Measurements from ENCODE around the gene ACTR3C. TPM values are rescaled to one million over a fixed set of nuclear protein-coding genes. Genes with fewer than 3 reads are reported as not detected.

Gene ACTR3C
- total RNA-seq, 1 donor from 2014 or later, result not detected

GRCh38 chr7:150326657-150327268 lies 3.4 kb upstream of the ACTR3C start:
- no peaks in the 10 kb centered on the region for H3K36me3 ChIP-seq
- Mint-ChIP-seq H3K4me3 (no peak overlapping the region), H3K36me3 (no peaks in the 10 kb centered on the region), H3K27me3 (ENCODE audit: insufficient read depth, low read depth) (peaks cover 6% of the 10 kb centered on the region), H3K27ac (no peak overlapping the region), H3K9me3 (peaks cover 2% of the 10 kb centered on the region), H3K4me1 (peaks cover 20% of the 10 kb centered on the region)
- no peaks in the 10 kb centered on the region for H4K20me1 ChIP-seq (ENCODE audit: low read depth)
- TF ChIP-seq CTCF (IDR thresholded peaks at IDR 0.05) (no peak), EZH2phosphoT487 (IDR thresholded peaks at IDR 0.05) (no peak), EZH2 (IDR thresholded peaks at IDR 0.05) (no peak)
- H3K4me2 ChIP-seq, result no peak overlapping the region
- peaks cover 7% of the 10 kb centered on the region for H3K79me2 ChIP-seq (ENCODE audit: low read depth)
- H3K9ac ChIP-seq, result no peak overlapping the region
- H3K27ac ChIP-seq, result no peak overlapping the region
- H3K4me3 ChIP-seq, result no peak overlapping the region
- H3K4me1 ChIP-seq, result peaks cover 14% of the 10 kb centered on the region
- no peak for DNase-seq (ENCODE audit: low spot score)
- no peak overlapping the region for H2AFZ ChIP-seq (replicated peaks)
- peaks cover 5% of the 10 kb centered on the region for H3F3A ChIP-seq (ENCODE audit: low read depth)
- no peaks in the 10 kb centered on the region for H3K27me3 ChIP-seq
- no peaks in the 10 kb centered on the region for H3K9me3 ChIP-seq (ENCODE audit: low read depth)

GRCh38 chr7:150325901-150326300 lies 2.6 kb upstream of the ACTR3C start:
- H3K27ac Mint-ChIP-seq, result no peak overlapping the region
- H3K27ac ChIP-seq, result no peak overlapping the region
- H3K79me2 ChIP-seq (ENCODE audit: low read depth), result peaks cover 7% of the 10 kb centered on the region
- no peak overlapping the region for H3K4me3 ChIP-seq
- no peak overlapping the region for H3K4me3 Mint-ChIP-seq
- peaks cover 14% of the 10 kb centered on the region for H3K4me1 ChIP-seq
- H3K36me3 Mint-ChIP-seq, result no peaks in the 10 kb centered on the region
- no peak overlapping the region for H3K9ac ChIP-seq
- no peaks in the 10 kb centered on the region for H3K9me3 ChIP-seq (ENCODE audit: low read depth)
- no peak for DNase-seq (ENCODE audit: low spot score)
- H3K4me2 ChIP-seq, result no peak overlapping the region
- H4K20me1 ChIP-seq (ENCODE audit: low read depth), result no peaks in the 10 kb centered on the region
- peaks cover 23% of the 10 kb centered on the region for H3K4me1 Mint-ChIP-seq
- TF ChIP-seq EZH2 (IDR thresholded peaks at IDR 0.05), result no peak
- TF ChIP-seq EZH2phosphoT487 (IDR thresholded peaks at IDR 0.05), result no peak
- no peak for TF ChIP-seq CTCF (IDR thresholded peaks at IDR 0.05)
- H3K27me3 Mint-ChIP-seq (ENCODE audit: insufficient read depth, low read depth), result peaks cover 6% of the 10 kb centered on the region
- H3K36me3 ChIP-seq, result no peaks in the 10 kb centered on the region
- H3F3A ChIP-seq (ENCODE audit: low read depth), result peaks cover 5% of the 10 kb centered on the region
- H3K9me3 Mint-ChIP-seq, result peaks cover 2% of the 10 kb centered on the region
- no peak overlapping the region for H2AFZ ChIP-seq (replicated peaks)
- H3K27me3 ChIP-seq, result no peaks in the 10 kb centered on the region

- no peak overlapping the region for H2AFZ ChIP-seq (replicated peaks)
- H3K4me3 ChIP-seq, result no peak overlapping the region
- no peaks in the 10 kb centered on the region for H3K36me3 ChIP-seq
- no peak overlapping the region for H3K9ac ChIP-seq
- H4K20me1 ChIP-seq (ENCODE audit: low read depth), result no peaks in the 10 kb centered on the region
- Mint-ChIP-seq H3K4me3 (no peak overlapping the region), H3K9me3 (peaks cover 2% of the 10 kb centered on the region), H3K36me3 (no peaks in the 10 kb centered on the region), H3K4me1 (peaks cover 24% of the 10 kb centered on the region), H3K27me3 (ENCODE audit: insufficient read depth, low read depth) (peaks cover 6% of the 10 kb centered on the region), H3K27ac (no peak overlapping the region)
- TF ChIP-seq CTCF (IDR thresholded peaks at IDR 0.05), result no peak
- TF ChIP-seq EZH2phosphoT487 (IDR thresholded peaks at IDR 0.05), result no peak
- no peak for TF ChIP-seq EZH2 (IDR thresholded peaks at IDR 0.05)
- H3K27ac ChIP-seq, result no peak overlapping the region
- no peaks in the 10 kb centered on the region for H3K27me3 ChIP-seq
- peaks cover 7% of the 10 kb centered on the region for H3K79me2 ChIP-seq (ENCODE audit: low read depth)
- H3F3A ChIP-seq (ENCODE audit: low read depth), result peaks cover 5% of the 10 kb centered on the region
- peaks cover 14% of the 10 kb centered on the region for H3K4me1 ChIP-seq
- no peak for DNase-seq (ENCODE audit: low spot score)
- no peaks in the 10 kb centered on the region for H3K9me3 ChIP-seq (ENCODE audit: low read depth)
- no peak overlapping the region for H3K4me2 ChIP-seq
These were observed 1.8 kb upstream of the ACTR3C start for GRCh38 chr7:150325110-150325611.
